D721Med (cell line): ENCODE results near the gene PPP1R27.
A peak's percentile ranks its signal among the peaks of the same experiment; 100 is the strongest.

Experiments used
- DNase-seq: peaks from one replicate; pipeline ENCODE4 v3.0.0; 2011; ENCODE audit warnings: low spot score; ENCODE audit not compliant: insufficient read length
- FAIRE-seq: peaks from 2 replicates; lab custom pipeline; 2011; peaks lifted over from hg19 to GRCh38; lab: Jason Lieb, UNC
- TF ChIP-seq, protein P1 (sequence below): IDR thresholded peaks from 2 replicates; pipeline ENCODE4 v1.5.1; 2012; ENCODE audit warnings: mild to moderate bottlenecking, control low read depth; ENCODE audit not compliant: insufficient read depth; ENCODE audit errors: missing control alignments

The PPP1R27 gene

DNA sequence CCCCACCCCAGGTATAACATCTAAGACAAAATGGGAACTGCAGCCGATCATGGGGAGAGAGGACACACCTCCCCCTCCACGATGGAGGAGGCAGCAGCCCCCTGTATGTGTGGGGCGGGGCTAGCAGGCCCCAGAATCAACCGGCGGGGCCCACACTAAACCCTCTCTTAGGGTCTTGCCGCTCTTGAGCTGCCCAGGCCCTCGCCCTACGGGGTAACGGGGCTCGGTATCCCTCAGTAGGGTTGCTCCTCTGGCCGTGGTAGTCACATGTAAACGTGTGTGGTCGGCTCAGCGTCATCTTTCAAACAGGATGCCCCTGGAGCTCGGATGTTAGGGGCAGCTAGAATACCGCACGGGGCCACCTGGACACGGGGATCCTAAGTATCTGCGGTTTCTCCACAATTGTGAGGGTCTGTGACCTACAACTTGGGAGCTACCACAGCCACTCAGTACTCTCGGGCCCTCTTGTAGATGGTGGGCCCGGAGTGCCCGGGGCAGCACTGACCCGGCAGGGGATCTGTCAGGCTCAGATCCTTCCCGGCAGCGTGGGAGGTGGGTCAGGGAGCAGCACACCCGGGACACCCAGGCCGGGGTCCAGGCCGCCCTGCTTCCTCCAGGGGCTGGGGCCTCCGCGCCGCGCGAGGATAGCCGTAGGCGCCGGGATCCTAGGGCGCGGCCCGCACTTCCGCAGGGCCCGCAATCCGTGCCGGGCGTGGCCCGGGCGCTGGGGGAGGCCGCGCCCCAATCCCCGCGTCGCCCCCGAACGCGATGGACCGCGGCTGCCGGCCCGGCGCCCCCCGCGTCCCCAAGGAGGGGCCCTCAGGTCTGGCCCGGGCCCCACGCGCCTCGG lies 35.5 kb upstream of the PPP1R27 start:
- FAIRE-seq (no peak), DNase-seq (no peak)
- TF ChIP-seq, protein P1, sequence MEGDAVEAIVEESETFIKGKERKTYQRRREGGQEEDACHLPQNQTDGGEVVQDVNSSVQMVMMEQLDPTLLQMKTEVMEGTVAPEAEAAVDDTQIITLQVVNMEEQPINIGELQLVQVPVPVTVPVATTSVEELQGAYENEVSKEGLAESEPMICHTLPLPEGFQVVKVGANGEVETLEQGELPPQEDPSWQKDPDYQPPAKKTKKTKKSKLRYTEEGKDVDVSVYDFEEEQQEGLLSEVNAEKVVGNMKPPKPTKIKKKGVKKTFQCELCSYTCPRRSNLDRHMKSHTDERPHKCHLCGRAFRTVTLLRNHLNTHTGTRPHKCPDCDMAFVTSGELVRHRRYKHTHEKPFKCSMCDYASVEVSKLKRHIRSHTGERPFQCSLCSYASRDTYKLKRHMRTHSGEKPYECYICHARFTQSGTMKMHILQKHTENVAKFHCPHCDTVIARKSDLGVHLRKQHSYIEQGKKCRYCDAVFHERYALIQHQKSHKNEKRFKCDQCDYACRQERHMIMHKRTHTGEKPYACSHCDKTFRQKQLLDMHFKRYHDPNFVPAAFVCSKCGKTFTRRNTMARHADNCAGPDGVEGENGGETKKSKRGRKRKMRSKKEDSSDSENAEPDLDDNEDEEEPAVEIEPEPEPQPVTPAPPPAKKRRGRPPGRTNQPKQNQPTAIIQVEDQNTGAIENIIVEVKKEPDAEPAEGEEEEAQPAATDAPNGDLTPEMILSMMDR = no peak

DNA sequence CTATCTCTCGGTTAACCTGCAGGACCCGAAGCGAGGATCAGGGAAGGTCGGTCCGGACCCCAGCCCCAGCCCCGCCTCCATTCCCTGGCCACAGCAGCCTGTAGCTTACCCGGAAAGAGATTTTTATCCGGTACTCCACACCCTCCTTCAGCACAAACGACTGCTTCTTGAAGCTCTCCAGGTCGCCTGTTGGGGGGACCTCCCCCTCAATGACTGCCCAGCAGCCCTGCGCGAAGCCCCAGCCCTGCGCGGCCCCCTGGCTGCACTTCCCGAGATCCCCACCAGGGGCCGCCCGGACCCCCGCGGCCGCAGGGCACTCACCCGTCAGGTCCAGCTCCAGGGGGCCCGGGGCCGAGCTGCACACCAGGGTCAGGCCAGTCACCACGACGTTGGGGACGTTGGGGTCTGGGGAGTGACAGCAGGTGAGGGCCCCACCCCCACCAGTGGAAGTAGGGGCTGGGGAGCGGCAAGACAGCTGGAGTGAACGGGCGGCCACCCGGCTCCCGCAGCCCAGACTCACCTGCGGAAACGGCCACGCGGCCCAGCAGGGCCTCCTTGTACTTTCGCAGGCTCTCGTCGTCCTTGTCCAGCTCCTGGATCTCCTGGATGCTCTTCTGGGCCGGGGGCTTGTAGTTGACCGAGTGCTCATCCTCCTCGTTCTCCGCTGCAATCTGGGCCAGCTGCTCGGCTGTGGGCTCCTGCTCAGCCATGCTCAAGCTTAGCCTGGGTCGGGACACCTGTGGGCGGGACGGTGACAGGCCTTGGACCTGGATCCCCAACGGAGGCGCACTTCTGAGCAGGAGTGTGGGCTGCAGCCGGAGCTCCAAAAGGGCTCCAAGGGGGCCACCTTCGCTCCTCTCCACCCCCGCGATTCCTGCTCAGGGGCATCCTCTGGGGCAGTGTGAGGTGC lies 34.6 kb upstream of the PPP1R27 start:
- FAIRE-seq = no peak
- DNase-seq = no peak
- TF ChIP-seq, protein P1 = peak; percentile 66

DNA sequence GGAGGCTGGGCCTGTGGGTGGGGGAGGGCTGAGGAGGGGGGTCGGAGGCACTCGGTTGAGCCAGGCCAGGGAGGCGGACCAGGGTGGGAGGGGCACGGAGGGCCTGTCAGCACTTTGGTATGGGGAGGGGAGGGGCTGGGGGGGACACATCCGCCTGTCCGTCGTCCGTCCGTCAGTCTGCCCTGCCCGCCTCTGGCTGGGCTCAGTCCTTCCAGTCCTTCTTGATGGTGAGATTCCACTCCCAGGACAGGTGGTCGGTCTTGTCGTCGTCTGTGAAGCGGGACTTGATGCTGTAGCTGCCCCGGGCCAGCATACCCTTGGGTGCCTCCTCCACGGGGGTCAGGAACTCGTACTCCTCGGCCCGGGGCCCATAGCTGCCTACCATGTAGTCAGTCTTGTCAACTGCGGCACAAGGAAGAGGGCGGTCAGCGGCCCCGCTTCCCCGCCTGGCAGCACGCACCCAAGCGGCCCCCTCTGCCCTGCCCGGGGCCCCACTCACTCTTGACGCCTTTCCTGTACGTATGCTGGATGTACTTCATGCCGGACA lies 33.9 kb upstream of the PPP1R27 start:
- no peak for DNase-seq
- FAIRE-seq = no peak
- TF ChIP-seq, protein P1 = no peak

DNA sequence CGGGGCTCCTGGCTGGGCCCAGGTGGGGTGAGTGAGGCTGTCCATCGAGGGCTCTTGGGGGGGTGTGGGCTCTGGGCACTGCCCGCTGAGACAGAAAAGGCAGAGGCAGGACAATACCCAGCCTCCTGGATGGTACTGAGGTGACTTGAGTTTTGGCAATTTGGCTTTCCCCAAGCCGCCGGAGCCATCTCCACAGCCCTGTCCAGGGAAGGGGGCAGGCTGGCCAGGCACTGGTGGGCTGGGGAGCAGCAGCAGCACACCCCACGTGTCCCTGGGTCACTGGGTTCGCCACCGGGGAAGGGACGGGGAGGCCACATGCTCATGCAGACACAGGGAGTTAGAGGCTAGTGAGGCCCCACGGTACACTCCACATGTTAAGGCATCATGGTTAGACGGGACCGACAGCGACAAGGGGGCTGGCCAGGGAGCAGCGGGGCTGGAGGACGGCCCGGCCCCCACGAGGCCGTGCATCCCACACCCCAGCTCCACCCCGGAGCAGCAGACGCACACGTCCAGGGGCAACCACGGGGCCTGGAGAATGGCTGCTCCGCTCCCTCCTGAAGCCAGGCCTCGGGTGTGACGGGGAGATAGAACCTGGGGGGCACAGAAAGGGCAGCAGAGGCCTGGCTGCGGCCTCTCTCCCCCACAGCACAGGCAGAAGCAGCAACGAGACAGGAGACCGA lies 33.3 kb upstream of the PPP1R27 start:
- FAIRE-seq (no peak), DNase-seq (no peak)
- TF ChIP-seq, protein P1 = no peak

DNA sequence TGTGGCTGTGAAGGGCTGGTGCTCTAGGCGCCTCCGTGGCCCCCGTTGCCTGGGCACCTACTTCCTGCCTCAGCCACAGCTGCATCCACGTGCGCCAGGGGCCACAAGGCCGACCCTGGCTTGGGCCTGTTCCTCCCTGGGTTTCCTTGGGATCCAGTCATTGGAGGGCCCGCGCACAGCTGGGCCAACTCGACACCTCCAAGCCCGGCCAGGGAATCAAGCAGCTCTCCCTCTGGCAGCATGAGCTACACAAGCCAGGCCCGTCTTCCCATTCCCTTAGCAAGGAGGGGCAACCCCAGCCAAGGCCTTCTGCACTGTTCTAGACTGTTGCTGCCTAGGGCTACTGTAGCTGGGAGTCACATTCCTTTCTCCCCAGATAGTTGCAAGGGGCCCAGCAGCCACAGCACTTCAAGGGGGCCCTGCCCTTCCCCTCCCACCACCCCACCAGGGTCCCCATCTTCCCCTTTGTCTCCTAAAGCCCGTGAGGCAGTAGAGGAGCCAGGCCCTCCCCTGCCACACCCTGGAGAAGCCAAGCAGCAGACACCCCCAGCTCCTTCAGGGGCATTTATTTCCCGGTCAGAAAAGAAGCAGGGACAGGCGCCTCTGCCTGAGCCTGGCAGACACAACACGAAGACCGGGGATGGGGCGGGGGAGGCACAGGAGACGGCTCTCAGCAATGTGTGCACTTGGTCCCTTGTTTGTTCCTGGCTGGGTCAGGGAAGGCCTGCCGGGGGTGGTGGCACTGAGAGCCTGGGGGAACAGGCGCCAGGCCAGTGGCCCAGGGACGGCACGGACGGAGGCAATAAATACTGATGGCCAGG lies 32.5 kb upstream of the PPP1R27 start:
- FAIRE-seq (no peak), DNase-seq (no peak)
- TF ChIP-seq, protein P1 = no peak
